HG02840 (cell line): ENCODE data around the gene PNLIPRP3.

Experiments
- ATAC-seq: cut with Tn5 transposase; IDR thresholded peaks from one replicate; pipeline ENCODE4 v1.9.1; 2021; ENCODE audit warnings: mild to moderate bottlenecking, moderate library complexity, moderate number of reproducible peaks; ENCODE audit not compliant: unreplicated experiment, low FRiP score

Gene PNLIPRP3

GRCh38 chr10:116444527-116445142 lies 17.0 kb downstream of the PNLIPRP3 start:
- no peak for ATAC-seq

DNA sequence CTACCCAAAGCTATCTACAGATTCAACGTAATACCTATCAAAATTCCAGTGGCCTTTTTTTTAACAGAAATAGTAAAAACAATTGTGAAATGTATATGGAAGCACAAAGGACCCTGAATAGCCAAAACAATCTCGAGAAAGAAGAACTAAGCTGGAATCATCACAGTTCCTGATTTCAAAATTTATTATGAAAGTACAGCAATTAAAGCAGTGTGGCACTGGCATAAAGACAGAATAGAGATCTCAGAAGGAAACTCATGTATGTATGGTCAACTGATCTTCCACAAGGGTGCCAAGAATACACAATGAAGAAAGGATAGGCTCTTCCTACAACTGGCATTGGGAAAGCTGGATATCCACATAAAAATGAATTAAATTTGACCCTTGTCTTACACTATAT lies 23.2 kb downstream of the PNLIPRP3 start:
- no peak for ATAC-seq

DNA sequence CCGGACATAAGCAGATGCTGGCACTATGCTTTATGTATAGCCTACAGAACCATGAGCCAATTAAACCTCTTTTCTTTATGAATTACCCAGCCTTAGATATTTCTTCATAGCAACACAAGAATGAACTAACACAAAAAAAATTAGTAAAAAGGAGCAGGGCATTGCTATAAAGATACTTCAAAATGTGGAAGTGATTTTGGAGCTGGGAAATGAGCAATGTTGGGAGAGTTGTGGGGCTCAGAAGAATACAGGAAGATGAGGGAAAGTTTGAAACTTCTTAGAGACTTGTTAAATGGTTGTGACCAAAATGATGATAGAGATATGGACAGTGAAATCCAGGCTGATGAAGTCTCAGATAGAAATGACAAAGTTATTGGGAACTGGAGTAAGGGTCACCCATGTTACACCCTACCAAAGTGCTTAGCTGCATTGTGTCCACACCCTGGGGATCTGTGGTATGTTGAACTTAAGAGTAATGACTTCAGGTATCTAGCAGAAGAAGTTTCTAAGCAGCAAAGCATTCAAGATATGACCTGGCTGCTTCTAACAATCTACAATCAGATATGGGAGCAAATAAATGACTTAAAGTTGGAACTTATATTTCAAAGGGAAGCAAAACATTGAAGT lies 24.2 kb downstream of the PNLIPRP3 start:
- ATAC-seq, result no peak

DNA sequence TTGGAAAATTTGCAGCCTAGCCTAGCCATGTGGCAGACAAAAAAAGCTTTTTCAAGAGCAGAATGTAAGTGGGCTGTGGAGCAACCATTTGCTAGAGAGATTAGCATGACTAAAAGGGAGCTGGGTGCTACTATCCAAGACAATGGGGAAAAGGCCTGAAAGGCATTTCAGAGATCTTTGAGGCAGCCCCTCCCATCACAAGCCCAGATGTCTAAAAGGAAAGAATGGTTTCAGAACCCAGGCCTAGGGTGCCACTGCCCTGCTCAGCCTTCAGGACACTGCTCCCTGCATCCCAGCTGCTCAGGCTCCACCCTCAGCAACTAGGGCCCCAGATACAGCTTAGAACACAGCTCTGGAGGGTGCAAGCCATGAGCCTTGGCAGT lies 24.7 kb downstream of the PNLIPRP3 start:
- ATAC-seq, result no peak

DNA sequence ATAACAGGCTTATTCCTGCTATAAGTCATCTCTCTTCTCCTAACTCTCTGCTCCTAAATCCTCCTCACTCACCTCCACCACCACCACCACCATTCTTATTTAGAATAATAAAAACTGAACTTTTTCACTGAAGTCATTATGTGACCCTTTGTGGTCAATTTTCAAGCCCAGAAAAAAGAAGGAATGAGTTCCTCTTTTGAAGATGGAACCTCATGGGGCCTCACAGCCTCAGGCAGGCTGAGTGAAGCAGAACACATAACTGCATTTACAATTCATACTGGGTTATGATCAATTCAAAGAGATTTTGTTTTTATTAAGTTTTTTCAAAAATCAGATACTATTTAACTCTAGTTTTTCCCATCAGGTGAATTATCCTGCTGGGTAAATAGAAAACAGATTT lies 29.8 kb downstream of the PNLIPRP3 start:
- no peak for ATAC-seq

DNA sequence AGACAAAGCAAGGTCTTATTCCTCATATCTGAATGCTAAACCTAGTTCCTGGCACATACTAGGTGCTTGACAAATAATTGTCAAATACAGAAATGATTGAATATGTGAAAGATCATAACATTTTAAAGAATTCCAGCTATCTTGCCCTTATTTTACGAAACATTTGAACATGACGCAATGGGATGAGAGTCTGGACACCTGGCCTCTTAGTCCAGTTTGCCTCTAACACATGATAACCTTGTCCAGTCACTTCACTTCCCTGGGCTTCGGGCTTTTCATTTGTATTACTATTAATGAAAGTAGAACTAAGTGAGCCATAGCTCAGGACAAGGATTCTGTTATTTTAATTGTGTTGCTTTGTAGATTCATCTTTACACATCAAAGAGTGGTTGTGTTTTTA lies 32.6 kb downstream of the PNLIPRP3 start:
- no peak for ATAC-seq

DNA sequence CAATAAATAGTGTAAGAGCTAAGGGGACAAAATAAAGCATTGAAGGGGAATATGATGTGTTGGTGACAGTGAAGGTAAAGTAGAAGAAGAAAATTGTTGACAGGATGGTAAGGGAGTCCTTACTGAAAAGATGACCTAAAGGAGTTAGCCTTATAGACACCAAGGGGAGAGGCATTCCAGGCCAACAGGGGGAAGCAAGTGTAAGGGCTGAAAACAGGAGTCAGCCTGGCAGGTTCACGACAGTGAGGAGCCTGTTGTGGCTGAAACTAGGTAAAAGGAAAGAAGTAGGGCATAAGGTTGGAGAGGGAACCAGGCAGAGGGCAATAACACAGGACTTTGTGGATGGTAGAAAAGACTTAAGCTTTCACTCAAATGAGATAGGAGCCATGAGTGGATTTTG lies 34.0 kb downstream of the PNLIPRP3 start:
- ATAC-seq, result no peak

DNA sequence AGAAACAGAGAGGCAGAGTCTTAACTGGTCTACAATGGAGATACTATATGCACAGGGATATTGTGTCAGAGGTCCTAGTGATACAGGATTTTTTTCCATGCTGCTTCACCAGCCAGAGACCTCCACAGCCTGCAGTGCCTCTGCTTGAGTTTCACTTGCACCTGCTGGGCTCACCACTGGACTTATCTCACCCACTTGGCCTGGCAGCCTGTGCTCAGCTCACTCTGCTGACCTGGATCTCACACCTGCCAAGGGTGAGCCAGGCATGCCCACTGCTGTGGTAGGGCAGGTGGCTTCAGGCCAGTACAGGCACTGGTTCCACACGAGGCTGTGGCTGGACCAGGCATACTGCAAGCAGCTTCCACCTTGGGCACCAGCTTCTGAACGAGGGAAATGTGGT lies 36.6 kb downstream of the PNLIPRP3 start:
- no peak for ATAC-seq

DNA sequence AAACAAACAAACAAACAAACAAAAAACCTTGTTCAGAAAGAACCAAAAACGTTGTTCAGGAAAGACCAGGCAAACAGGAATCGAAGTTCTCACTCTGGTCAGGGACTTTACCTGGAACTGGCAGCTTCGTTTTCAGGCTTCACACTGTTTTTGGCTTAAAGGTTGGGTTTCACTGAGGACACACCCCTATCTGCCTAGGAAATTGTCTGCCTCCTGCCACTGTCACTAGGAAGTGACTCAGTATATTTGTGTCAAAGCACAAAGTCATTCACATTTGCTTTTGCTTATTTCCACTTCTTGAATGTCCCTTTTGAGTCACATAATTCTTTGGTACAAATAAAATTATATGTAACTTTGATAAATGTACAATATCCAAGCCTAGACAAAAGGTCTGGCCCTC lies 37.9 kb downstream of the PNLIPRP3 start:
- no peak for ATAC-seq

DNA sequence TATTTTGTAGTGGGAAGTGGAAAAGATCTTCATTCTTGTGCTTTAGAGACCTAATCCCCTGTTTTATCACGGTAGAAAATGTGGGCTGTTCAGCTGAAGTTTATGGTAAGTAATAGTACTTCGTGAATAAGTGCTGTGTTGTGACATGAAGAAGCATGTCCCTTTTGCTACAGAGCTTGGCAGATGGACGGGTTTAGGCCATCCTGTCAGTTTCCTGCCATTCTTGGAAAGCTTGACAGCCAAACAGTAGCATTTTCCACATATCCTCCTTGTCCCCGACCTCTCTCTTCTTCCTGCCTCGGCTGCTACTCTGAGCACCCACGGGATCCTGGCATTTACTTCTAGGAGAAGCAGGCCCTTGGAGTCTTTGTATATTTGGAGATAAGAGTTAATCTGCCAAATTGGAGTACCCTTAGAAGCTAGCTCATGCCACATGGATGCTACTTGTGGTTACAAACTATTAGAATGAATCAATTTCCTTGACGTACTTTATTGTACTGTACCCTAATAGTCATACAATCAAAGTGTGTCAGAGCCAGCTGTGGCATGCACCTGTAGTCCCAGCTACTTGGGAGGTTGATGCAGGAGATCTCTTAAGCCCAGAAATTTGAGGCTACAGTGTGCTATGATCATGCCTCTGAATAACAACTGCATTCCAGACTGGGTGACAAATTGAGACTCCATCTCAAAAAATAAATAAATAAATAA lies 39.2 kb downstream of the PNLIPRP3 start:
- no peak for ATAC-seq

- no peak for ATAC-seq
Observed at GRCh38 chr10:116469437-116469836, 41.8 kb downstream of the PNLIPRP3 start.

- no peak for ATAC-seq
Observed at GRCh38 chr10:116470071-116470470, 42.4 kb downstream of the PNLIPRP3 start.

DNA sequence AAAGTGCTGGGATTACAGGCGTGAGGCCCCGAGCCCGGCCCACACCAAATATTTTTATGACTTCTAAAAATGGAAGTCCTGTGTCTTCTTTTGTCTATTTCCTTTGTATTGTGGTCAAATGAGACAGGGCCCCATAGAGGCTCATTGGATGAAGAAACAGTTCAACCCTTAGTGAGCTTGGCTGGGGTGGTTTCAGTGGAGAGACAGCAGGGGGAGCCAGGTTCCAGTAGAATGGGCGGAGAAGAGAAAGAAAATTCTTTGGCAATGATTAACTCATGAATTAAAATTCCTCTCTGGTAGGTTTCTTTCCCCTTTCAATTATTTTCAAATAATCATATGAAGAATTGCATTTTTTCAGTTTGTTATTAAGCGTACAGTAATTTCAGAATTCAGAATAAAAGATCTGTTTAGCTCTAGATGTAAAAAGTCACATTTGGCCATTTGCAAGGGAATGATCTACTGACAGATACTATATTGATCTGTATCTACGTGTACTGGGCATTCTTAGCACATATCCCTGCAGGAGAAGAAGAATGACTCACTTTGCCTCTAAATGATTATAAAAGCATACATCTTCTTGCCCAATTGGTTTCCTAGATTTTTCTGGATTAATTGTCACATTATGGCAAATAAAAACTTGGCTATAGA lies 43.2 kb downstream of the PNLIPRP3 start:
- no peak for ATAC-seq

DNA sequence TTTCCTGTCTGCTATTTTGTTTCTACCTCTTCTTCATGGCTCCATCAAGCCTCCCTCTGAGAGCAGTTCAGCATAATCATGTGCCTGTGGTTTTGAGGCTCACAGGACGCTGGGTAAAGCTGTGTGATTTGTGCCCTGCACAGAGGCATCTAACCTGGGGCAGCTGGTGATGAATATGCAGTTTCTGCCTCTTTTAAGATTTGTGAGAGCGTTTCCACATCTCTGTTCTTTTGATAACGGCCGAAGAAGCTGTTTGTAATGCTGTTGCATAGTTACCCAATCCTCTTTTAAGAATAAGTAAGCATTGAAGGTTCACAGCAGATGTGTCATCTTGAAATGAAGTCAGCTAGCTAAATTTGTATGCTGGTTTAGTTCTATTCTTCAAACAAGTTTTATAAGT lies 45.2 kb downstream of the PNLIPRP3 start:
- no peak for ATAC-seq

DNA sequence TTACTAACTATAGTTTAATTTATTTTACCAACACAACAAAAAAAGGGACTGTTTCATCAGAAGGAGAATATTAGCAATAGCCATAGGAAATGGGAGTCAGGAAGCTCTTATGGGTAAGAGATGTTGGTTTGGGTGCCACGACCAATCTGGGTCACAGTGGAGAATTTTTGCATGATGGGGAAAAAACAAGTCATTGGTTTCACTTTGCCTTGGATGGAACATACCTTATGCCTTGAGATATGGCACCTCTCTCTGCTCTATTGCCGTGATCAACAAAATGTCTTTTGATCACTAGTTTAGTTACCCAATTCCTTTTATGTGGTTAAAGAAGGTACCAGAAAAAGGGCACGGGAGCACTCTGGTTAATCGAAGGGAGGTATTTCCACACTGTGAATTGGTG lies 48.2 kb downstream of the PNLIPRP3 start:
- no peak for ATAC-seq

DNA sequence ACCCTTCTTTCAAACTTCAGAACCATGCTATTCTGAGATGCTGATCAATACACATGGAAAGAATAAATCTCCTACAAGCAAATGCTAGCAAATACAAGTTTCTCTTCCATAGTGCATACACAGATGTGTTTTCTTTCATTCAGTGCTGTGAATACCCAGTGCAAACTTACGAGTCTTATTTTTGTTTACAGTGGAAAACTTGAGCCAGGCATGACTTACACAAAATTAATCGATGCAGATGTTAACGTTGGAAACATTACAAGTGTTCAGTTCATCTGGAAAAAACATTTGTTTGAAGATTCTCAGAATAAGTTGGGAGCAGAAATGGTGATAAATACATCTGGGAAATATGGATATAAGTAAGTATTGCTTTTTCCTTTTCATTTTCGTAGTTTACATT lies 48.8 kb downstream of the PNLIPRP3 start:
- no peak for ATAC-seq

DNA sequence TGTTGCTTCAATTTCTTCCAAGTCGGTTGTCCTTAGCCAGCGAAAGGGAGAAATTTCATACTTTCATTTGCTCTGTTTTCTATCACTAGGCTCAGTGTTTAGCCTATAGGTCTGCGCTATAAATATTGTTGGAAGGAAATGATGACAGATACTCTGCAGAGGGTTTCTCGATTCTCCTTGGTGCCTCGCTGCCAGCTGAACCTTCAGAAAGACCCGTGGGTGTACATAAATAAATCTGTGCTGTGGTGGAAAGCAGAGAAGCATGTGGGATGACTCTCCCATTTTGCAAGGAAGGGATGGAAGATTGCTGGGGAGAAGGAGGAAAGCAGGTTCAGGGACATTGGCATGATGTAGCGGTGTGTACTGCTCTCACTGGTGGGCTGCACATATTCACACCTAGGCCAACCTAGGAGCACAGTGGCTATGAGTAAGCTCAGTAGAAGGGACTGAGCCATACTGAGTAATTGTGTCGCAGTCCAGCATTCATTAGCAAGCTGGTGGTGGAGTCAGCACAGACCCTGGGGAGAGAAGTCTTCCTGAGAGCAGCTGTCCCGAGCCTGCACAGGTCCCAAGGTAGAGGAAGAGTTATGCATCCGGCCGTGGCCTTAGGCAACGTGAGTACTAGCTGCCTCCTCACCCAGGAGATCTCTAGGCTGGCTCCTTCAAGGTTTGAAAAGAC lies 50.5 kb downstream of the PNLIPRP3 start:
- no peak for ATAC-seq

GRCh38 chr10:116486770-116487448 lies 59.3 kb downstream of the PNLIPRP3 start:
- no peak for ATAC-seq

DNA sequence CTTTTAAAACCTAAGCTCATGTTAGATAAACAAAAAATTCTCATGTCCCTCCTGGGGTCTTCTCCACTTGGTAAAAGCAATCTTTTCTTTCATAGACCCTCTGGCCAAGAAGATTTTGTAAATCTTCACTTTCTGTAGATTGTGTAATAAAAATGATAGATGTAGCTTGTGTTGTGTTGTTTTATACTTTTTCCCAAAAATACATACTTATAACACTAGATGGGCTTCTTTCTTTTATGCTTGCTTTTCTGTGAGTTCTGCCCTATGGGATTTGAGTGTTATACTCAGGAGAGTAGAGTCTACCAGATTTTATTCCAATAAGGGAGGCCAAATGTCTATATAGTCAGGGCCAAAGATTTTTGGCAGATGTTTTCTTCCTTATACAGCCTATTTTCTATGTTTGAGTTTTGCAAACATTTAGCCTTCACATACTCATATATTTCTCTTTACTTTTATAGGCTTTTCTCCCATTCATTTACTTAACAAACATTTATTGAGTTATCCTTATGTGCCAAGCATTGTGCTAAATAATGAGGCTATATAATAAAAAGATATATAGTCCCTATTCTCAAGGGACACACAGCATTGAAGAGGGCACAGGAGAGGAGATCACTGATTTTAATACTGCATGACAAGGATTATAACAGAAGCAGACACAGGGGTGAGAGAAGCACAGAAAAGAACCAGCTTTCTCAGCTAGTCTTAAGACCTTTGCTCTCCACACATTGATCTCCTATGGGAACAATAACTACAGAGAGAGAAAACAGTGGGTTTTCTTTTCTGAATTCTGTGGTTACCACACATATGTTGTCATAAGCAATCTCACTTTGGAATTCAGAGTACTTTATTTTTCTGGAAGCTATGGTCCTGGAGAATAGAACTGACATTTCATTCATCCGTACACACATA lies 60.1 kb downstream of the PNLIPRP3 start:
- ATAC-seq, result no peak
